ENCODE data around the gene KAZN. TPM values are rescaled to one million over a fixed set of nuclear protein-coding genes. Genes with fewer than 3 reads are reported as not detected.

KAZN gene
- polyA plus RNA-seq, 2 of the 4 experiments (the other 2 are of a cell fraction), result 1.3 to 1.9 TPM

DNA sequence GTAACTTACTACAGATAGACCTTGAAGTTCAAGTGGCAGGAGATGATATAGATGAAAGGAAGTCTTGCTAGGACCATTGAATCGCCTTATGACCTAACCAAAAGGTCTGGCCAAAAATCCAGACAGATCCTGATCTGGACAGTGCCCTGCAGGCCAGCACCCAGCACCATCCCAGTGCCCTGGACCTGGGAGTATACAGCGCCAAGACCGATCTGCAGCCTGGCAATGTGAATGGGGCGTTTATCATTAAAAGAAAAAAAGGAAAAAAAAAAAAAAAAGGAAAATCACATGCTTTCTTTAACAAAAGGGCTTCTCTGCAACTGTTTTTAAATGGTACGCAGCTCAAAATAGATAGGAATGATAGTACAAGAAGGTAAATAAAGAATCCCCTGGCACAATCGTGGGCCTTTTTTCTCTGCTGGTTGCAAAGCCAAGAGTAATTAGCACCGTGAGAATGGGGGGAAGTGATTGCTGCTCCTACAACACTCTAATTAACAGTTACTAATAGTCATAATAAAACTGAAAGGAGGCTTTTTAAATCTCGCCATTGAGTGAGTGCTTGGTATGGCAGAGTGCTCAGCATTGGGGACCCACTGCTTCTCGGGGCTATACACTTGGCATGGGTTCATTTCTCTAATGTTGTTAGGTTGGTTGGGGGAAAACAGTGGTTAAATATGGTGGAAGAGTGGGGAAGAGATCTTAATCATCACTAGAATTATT lies 146.7 kb downstream of the KAZN start:
- POLR2A ChIA-PET, result no interaction called here
- peak overlapping the region in 1 of 2 experiments; percentile 52; a peak in 2 of 6 replicates for H3K27ac ChIP-seq
- FAIRE-seq, result no peak
- no peaks in the 10 kb centered on the region for H3K9me3 ChIP-seq
- peaks cover 31% of the 10 kb centered on the region for H3K4me1 ChIP-seq
- no peak overlapping the region for H3K4me2 ChIP-seq
- 86% methylated on average over 9 of the region's 9 CpGs for WGBS (ENCODE audit: missing lambda C conversion rate)
- no peak for ATAC-seq
- no peak overlapping the region for H3K4me3 ChIP-seq
- DNase-seq (ENCODE audit: low read depth in 1 of 2, low spot score in 1 of 2), result no peak
- no peak for TF ChIP-seq MYC (IDR thresholded peaks at IDR 0.05; ENCODE audit: borderline replicate concordance, low read length)
- TF ChIP-seq BHLHE40 (IDR thresholded peaks at IDR 0.05; ENCODE audit: low read depth, low read length), result no peak
- TF ChIP-seq NFE2L2 (conservative IDR thresholded peaks at IDR 0.05; ENCODE audit: low read length), result no peak
- no peak for TF ChIP-seq POLR2AphosphoS2 (conservative IDR thresholded peaks at IDR 0.05; ENCODE audit: low read length)
- no peak for TF ChIP-seq NPAS2 (CRISPR knock-in tag; IDR thresholded peaks at IDR 0.05; ENCODE audit: borderline replicate concordance)
- TF ChIP-seq CHD4 (IDR thresholded peaks at IDR 0.05; ENCODE audit: borderline replicate concordance), result no peak
- TF ChIP-seq NR3C1 (IDR thresholded peaks at IDR 0.05), result no peak
- no peak for TF ChIP-seq EHMT2 (IDR thresholded peaks at IDR 0.05; ENCODE audit: low read depth)
- no peak for TF ChIP-seq FOXS1 (CRISPR knock-in tag; IDR thresholded peaks at IDR 0.05)
- TF ChIP-seq TFCP2L1 (CRISPR knock-in tag; IDR thresholded peaks at IDR 0.05), result no peak
- CTCF ChIA-PET, result interaction anchor here (1.5 kb wide), 1 partner anchor 13 kb away, joined by 3 read pairs; no protein-coding TSS in a partner anchor

DNA sequence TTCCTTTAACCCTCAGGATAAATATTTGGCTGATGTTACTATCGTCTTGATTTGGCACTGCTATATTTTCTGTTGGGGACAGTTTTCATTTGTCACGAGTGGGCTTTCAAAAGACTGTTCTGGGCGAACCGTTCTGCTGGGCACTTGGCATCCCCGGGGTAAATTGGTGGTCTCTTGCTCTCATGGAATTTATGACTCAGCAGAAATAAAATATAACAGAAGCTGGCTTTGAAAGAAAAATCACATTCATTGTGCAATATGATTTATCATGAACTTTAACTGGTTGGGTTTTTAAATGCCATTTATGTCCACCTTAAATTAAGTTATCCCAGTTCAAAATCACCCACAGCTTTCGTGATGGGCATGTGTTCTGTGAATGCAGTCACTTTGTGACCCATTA lies 147.3 kb downstream of the KAZN start:
- ChIA-PET CTCF (interaction anchor here (1.3 to 1.5 kb wide), 2 partner anchors 13 kb away, joined by 3 to 4 read pairs; no protein-coding TSS in a partner anchor), POLR2A (no interaction called here)
- no peak for ATAC-seq
- Histone ChIP-seq H3K4me2 (no peak overlapping the region), H3K4me1 (peaks cover 31% of the 10 kb centered on the region), H3K27ac (peak overlapping the region in 1 of 2 experiments; percentile 52; a peak in 3 of 6 replicates), H3K9me3 (no peaks in the 10 kb centered on the region), H3K4me3 (no peak overlapping the region)
- no peak for DNase-seq (ENCODE audit: low read depth in 1 of 2, low spot score in 1 of 2)
- no peak for FAIRE-seq
- TF ChIP-seq MAFK (IDR thresholded peaks at IDR 0.05; ENCODE audit: partially characterized antibody) (peak; percentile 55), SMC3 (IDR thresholded peaks at IDR 0.05) (no peak)
- 89% methylated on average over 6 of the region's 6 CpGs for WGBS (ENCODE audit: missing lambda C conversion rate)

DNA sequence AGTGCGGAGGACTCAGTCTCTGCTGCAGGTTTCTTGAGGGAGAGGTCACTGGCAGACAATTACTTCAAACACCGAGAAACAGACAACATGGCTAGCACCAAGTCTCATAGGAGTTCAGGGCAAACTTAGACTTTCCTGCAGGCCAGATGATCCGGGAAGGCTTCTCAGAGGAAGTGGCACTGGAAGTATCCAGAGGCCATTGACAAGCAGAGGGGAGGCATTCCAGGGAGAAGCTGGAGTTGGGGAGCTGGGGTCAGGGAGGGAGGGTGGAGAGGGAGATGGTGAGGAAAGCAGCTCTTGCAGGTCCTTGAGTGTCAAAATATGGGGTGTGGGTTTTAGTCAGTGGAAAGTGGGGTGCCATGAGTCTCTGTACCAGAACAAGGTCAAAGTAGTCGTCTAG lies 147.9 kb downstream of the KAZN start:
- ATAC-seq (no peak), DNase-seq (ENCODE audit: low read depth in 1 of 2, low spot score in 1 of 2) (no peak), FAIRE-seq (no peak)
- 73% methylated on average over 4 of the region's 4 CpGs for WGBS (ENCODE audit: missing lambda C conversion rate)
- CTCF ChIA-PET, result interaction anchor here (0.7 to 1.3 kb wide), 2 partner anchors 13 to 1079 kb away, joined by 3 to 4 read pairs; no protein-coding TSS in a partner anchor
- H3K4me2 ChIP-seq, result no peak overlapping the region
- POLR2A ChIA-PET, result no interaction called here
- TF ChIP-seq HEYL (CRISPR knock-in tag; IDR thresholded peaks at IDR 0.05) (no peak), CEBPB (IDR thresholded peaks at IDR 0.05) (no peak), HOXB5 (CRISPR knock-in tag; IDR thresholded peaks at IDR 0.05) (no peak), EP300 (IDR thresholded peaks at IDR 0.05) (no peak), CBX2 (IDR thresholded peaks at IDR 0.05; ENCODE audit: borderline replicate concordance, low read depth) (no peak)
- TF ChIP-seq, protein P1, sequence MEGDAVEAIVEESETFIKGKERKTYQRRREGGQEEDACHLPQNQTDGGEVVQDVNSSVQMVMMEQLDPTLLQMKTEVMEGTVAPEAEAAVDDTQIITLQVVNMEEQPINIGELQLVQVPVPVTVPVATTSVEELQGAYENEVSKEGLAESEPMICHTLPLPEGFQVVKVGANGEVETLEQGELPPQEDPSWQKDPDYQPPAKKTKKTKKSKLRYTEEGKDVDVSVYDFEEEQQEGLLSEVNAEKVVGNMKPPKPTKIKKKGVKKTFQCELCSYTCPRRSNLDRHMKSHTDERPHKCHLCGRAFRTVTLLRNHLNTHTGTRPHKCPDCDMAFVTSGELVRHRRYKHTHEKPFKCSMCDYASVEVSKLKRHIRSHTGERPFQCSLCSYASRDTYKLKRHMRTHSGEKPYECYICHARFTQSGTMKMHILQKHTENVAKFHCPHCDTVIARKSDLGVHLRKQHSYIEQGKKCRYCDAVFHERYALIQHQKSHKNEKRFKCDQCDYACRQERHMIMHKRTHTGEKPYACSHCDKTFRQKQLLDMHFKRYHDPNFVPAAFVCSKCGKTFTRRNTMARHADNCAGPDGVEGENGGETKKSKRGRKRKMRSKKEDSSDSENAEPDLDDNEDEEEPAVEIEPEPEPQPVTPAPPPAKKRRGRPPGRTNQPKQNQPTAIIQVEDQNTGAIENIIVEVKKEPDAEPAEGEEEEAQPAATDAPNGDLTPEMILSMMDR (IDR thresholded peaks at IDR 0.05), result no peak
- TF ChIP-seq, protein P2, sequence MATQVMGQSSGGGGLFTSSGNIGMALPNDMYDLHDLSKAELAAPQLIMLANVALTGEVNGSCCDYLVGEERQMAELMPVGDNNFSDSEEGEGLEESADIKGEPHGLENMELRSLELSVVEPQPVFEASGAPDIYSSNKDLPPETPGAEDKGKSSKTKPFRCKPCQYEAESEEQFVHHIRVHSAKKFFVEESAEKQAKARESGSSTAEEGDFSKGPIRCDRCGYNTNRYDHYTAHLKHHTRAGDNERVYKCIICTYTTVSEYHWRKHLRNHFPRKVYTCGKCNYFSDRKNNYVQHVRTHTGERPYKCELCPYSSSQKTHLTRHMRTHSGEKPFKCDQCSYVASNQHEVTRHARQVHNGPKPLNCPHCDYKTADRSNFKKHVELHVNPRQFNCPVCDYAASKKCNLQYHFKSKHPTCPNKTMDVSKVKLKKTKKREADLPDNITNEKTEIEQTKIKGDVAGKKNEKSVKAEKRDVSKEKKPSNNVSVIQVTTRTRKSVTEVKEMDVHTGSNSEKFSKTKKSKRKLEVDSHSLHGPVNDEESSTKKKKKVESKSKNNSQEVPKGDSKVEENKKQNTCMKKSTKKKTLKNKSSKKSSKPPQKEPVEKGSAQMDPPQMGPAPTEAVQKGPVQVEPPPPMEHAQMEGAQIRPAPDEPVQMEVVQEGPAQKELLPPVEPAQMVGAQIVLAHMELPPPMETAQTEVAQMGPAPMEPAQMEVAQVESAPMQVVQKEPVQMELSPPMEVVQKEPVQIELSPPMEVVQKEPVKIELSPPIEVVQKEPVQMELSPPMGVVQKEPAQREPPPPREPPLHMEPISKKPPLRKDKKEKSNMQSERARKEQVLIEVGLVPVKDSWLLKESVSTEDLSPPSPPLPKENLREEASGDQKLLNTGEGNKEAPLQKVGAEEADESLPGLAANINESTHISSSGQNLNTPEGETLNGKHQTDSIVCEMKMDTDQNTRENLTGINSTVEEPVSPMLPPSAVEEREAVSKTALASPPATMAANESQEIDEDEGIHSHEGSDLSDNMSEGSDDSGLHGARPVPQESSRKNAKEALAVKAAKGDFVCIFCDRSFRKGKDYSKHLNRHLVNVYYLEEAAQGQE (IDR thresholded peaks at IDR 0.05), result no peak
- no peak overlapping the region for H3K4me3 ChIP-seq
- peak overlapping the region in 1 of 2 experiments; percentile 52; a peak in 3 of 6 replicates for H3K27ac ChIP-seq
- no peaks in the 10 kb centered on the region for H3K9me3 ChIP-seq
- H3K4me1 ChIP-seq, result peaks cover 26% of the 10 kb centered on the region

All from A549 (cell line).